Caco-2 (cell line): ENCODE data around the gene PCDHGA3. TPM values are rescaled to one million over a fixed set of nuclear protein-coding genes. Genes with fewer than 3 reads are reported as not detected.

Experiments
- BruUV-seq: library from RNA; stranded (reverse); fragments of 400-500 nt; replicated peaks from 2 replicates; lab custom pipeline; 2021; lab: Mats Ljungman, UMichigan
- CTCF ChIA-PET: fragments of 300-600 bp; sonication (Branson Sonifier 250); formaldehyde crosslinking; loops from one replicate; lab custom pipeline; 2022; ENCODE audit warnings: antibody characterized with exemption; lab: Charles Lee
- POLR2A ChIA-PET: fragments of 300-600 bp; sonication (Branson Sonifier 250); formaldehyde crosslinking; loops from one replicate; lab custom pipeline; 2022; ENCODE audit warnings: antibody characterized with exemption; lab: Charles Lee
- DNase-seq, 2 experiments: peaks; one replicate each; pipeline versions ENCODE4 v3.0.0 to v3.0.0-alpha.2; 2020 to 2022
- H3K27me3 ChIP-seq: replicated peaks from 2 replicates; pipeline ENCODE4 v1.6.0; 2011; ENCODE audit warnings: low read length; ENCODE audit not compliant: control insufficient read depth, insufficient read depth
- H3K36me3 ChIP-seq: 2 replicates; pipeline ENCODE4 v1.5.1; 2011; ENCODE audit warnings: low read length; ENCODE audit not compliant: control insufficient read depth, insufficient read depth
- H3K4me1 ChIP-seq: fragments of 250-450 bp; sonication (Bioruptor Pico); 2 replicates; pipeline ENCODE4 v1.5.1; 2020; ENCODE audit warnings: mild to moderate bottlenecking
- H3K4me3 ChIP-seq: 2 replicates; pipeline ENCODE4 v1.5.1; 2011; ENCODE audit warnings: low read depth, mild to moderate bottlenecking, control low read depth, low read length
- H3K9me3 ChIP-seq: fragments of 250-450 bp; sonication (Bioruptor Pico); 2 replicates; pipeline ENCODE4 v1.5.1; 2020; ENCODE audit warnings: mild to moderate bottlenecking, moderate library complexity
- H3K27ac Mint-ChIP-seq: one replicate; pipeline ENCODE4 v1.8.0; 2022; ENCODE audit warnings: mixed read lengths; ENCODE audit not compliant: unreplicated experiment
- H3K27me3 Mint-ChIP-seq: one replicate; pipeline ENCODE4 v1.8.0; 2022; ENCODE audit warnings: mixed read lengths; ENCODE audit not compliant: insufficient read depth, unreplicated experiment
- H3K36me3 Mint-ChIP-seq: one replicate; pipeline ENCODE4 v1.8.0; 2022; ENCODE audit warnings: mild to moderate bottlenecking, mixed read lengths; ENCODE audit not compliant: insufficient read depth, unreplicated experiment
- H3K4me1 Mint-ChIP-seq: one replicate; pipeline ENCODE4 v1.8.0; 2022; ENCODE audit warnings: low read depth, mixed read lengths; ENCODE audit not compliant: unreplicated experiment
- H3K4me3 Mint-ChIP-seq: one replicate; pipeline ENCODE4 v1.8.0; 2022; ENCODE audit warnings: mild to moderate bottlenecking, moderate library complexity, mixed read lengths; ENCODE audit not compliant: unreplicated experiment
- H3K9me3 Mint-ChIP-seq: one replicate; pipeline ENCODE4 v1.8.0; 2022; ENCODE audit warnings: mixed read lengths; ENCODE audit not compliant: unreplicated experiment
- intact Hi-C: fragments of 100-400 bp; cut with micrococcal nuclease; formaldehyde crosslinking; loops from one replicate; pipeline ENCODE4 v1.10.0; 2022; ENCODE audit not compliant: unreplicated experiment
- total RNA-seq: library from RNA; stranded (reverse); gene quantifications from 2 replicates; pipeline ENCODE4 v1.2.3, GENCODE V29; 2022
- TF ChIP-seq, protein P1 (sequence below), 2 experiments: fragments of 200-600 bp in 1 of 2; IDR thresholded peaks; 1 replicate in 1 of 2; 2 replicates in 1 of 2; pipeline versions ENCODE4 v1.5.1 to v1.8.0; 2011 to 2022; ENCODE audit warnings: antibody characterized with exemption in 1 of 2, control low read depth in 1 of 2, inconsistent platforms in 1 of 2, low read depth in 1 of 2, low read length in 1 of 2, mild to moderate bottlenecking in 1 of 2, moderate library complexity in 1 of 2; ENCODE audit not compliant: insufficient read depth in 1 of 2, severe bottlenecking in 1 of 2, unreplicated experiment in 1 of 2

Gene PCDHGA3
- total RNA-seq, 1 experiment from 2014 or later, result 0.11 TPM

DNA sequence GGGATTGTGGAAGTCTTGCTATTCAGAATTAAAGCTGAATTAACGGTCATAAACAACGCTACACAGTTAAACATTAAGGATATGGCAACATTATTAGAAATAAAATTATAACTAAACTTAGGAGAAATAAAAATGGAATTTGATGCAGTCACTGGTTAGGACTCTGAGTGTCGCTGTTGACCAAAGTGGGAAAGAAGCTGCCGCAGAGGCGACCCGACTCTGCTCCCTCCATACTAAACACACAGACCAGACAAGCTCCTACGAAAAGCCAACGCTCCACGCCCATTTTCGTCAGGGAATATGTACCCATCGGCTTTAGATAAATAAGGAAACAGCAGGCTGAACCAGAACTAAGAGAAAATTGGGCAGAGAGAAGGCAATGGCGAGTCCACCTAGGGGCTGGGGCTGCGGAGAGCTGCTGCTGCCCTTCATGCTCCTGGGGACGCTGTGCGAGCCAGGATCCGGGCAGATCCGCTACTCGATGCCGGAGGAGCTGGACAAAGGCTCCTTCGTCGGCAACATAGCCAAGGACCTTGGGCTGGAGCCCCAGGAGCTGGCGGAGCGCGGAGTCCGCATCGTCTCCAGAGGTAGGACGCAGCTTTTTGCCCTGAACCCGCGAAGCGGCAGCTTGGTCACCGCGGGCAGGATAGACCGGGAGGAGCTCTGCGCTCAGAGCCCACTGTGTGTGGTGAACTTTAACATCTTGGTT, 20.5 kb downstream of the PCDHGA3 start, which contains the start of gene PCDHGA5:
Gene PCDHGA5 (plus strand): TSS at position 211 of the 709 bp plus-strand sequence. CDS start 169 bp downstream, at position 380.
- no peak within 1 kb of the TSS for H3K4me3 ChIP-seq
- DNase-seq, result no peak
- intact Hi-C loops, result no loop called here
- H3K36me3 ChIP-seq, result no peaks in the 10 kb centered on the region
- TF ChIP-seq, protein P1, sequence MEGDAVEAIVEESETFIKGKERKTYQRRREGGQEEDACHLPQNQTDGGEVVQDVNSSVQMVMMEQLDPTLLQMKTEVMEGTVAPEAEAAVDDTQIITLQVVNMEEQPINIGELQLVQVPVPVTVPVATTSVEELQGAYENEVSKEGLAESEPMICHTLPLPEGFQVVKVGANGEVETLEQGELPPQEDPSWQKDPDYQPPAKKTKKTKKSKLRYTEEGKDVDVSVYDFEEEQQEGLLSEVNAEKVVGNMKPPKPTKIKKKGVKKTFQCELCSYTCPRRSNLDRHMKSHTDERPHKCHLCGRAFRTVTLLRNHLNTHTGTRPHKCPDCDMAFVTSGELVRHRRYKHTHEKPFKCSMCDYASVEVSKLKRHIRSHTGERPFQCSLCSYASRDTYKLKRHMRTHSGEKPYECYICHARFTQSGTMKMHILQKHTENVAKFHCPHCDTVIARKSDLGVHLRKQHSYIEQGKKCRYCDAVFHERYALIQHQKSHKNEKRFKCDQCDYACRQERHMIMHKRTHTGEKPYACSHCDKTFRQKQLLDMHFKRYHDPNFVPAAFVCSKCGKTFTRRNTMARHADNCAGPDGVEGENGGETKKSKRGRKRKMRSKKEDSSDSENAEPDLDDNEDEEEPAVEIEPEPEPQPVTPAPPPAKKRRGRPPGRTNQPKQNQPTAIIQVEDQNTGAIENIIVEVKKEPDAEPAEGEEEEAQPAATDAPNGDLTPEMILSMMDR (IDR thresholded peaks at IDR 0.05; ENCODE audit: insufficient read depth in 1 of 2, low read depth in 1 of 2, low read length in 1 of 2, severe bottlenecking in 1 of 2, unreplicated experiment in 1 of 2), result no peak
- POLR2A ChIA-PET, result no interaction called here
- H3K27me3 ChIP-seq, result no peaks in the 10 kb centered on the region
- Mint-ChIP-seq H3K36me3 (no peaks in the 10 kb centered on the region), H3K27me3 (no peaks in the 10 kb centered on the region), H3K4me3 (no peak within 1 kb of the TSS), H3K27ac (no peak within 1 kb of the TSS), H3K9me3 (peaks cover 31% of the 10 kb centered on the region), H3K4me1 (no peaks in the 10 kb centered on the region)
- BruUV-seq, result no TSS peak
- CTCF ChIA-PET, result interaction anchor here (1.9 kb wide), 1 partner anchor 200 kb away, joined by 6 read pairs; no protein-coding TSS in a partner anchor
- no peaks in the 10 kb centered on the region for H3K9me3 ChIP-seq
- H3K4me1 ChIP-seq, result no peaks in the 10 kb centered on the region

GRCh38 chr5:141366016-141366896, 22.6 kb downstream of the PCDHGA3 start:
- Mint-ChIP-seq H3K4me3 (no peak overlapping the region), H3K27me3 (no peaks in the 10 kb centered on the region), H3K36me3 (no peaks in the 10 kb centered on the region), H3K9me3 (peaks cover 21% of the 10 kb centered on the region), H3K4me1 (no peaks in the 10 kb centered on the region), H3K27ac (no peak overlapping the region)
- POLR2A ChIA-PET, result no interaction called here
- Histone ChIP-seq H3K36me3 (no peaks in the 10 kb centered on the region), H3K27me3 (no peaks in the 10 kb centered on the region), H3K4me3 (no peak overlapping the region), H3K4me1 (no peaks in the 10 kb centered on the region), H3K9me3 (no peaks in the 10 kb centered on the region; the same call in 1 of the 2 replicates)
- CTCF ChIA-PET, result no interaction called here
- TF ChIP-seq, protein P1 (IDR thresholded peaks at IDR 0.05; ENCODE audit: insufficient read depth in 1 of 2, low read depth in 1 of 2, low read length in 1 of 2, severe bottlenecking in 1 of 2, unreplicated experiment in 1 of 2), result no peak
- BruUV-seq, result no TSS peak
- no peak for DNase-seq
- intact Hi-C loops, result no loop called here
